Pancreas (tissue), 10 donors: ENCODE data around the gene MYO1E. TPM values are rescaled to one million over a fixed set of nuclear protein-coding genes. Genes with fewer than 3 reads are reported as not detected.
A peak's percentile ranks its signal among the peaks of the same experiment; 100 is the strongest.

Experiments used
- ATAC-seq, 4 donors: fragments of 200-7000 bp; cut with Tn5 transposase; one replicate each; pipeline versions ENCODE4 v1.8.0 to v1.9.1; 2020; ENCODE audit warnings: mild to moderate bottlenecking in 4 of 4, moderate library complexity in 4 of 4
- DNase-seq, 6 donors: peaks; one replicate each; pipeline ENCODE4 v3.0.0-alpha.2; 2020
- FAIRE-seq: peaks from 2 replicates; lab custom pipeline; 2012; peaks lifted over from hg19 to GRCh38; lab: Jason Lieb, UNC
- H3K27ac ChIP-seq, 4 donors: fragments of 200-600 bp; sonication (generic); 1 replicate in 3 of 4; 2 replicates in 1 of 4; pipeline versions ENCODE4 v1.5.0 to v1.8.0; 2020
- H3K27me3 ChIP-seq, 4 donors: fragments of 200-600 bp; one replicate each; pipeline ENCODE4 v1.8.0; 2021
- H3K36me3 ChIP-seq, 3 donors: fragments of 200-600 bp; sonication (generic) in 1 of 3; one replicate each; pipeline versions ENCODE4 v1.5.0 to v1.8.0; 2020 to 2021
- H3K4me1 ChIP-seq, 3 donors: fragments of 200-600 bp; one replicate each; pipeline ENCODE4 v1.8.0; 2021
- H3K4me3 ChIP-seq, 4 donors: fragments of 200-600 bp; sonication (generic) in 2 of 4; one replicate each; pipeline versions ENCODE4 v1.5.0 to v1.8.0; 2020 to 2021
- H3K9me3 ChIP-seq, 4 donors: fragments of 200-600 bp; one replicate each; pipeline ENCODE4 v1.8.0; 2021
- WGBS, 2 donors: extraction: QIAGEN DNeasy Blood & Tissue Kit; methylation state at CpG; one replicate each; pipeline ENCODE4 v1.1.7; 2013; 5-methylcytosine and 5-hydroxymethylcytosine counted together
- intact Hi-C, 3 donors: fragments of 100-400 bp; cut with DNase I; formaldehyde crosslinking; loops; one replicate each; pipeline versions ENCODE4 v1.11.1 to v1.14.2; 2022
- polyA plus RNA-seq, 2 donors: library from polyadenylated mRNA; stranded (reverse); fragments of 200-250 nt; gene quantifications; one replicate each; pipeline ENCODE4 v1.2.3, GENCODE V29; 2013
- total RNA-seq, 6 donors: library from RNA; stranded (reverse); fragmentation: NEBNext Ultra II Directional in 4 of 6; extraction: Animal tissue kit (Norgen Biotek cat#: 25700) in 4 of 6; gene quantifications; one replicate each; pipeline versions ENCODE4 v1.2.1 to v1.2.4, GENCODE V29; 2021 to 2023
- TF ChIP-seq, protein P1 (sequence below), 4 donors: fragments of 200-600 bp; sonication (generic) in 3 of 4; IDR thresholded peaks; one replicate each; pipeline versions ENCODE4 v1.5.0 to v1.8.0; 2021; ENCODE audit warnings: antibody characterized with exemption in 4 of 4
- donor health status: healthy with polysubstance abuse.
- donor health status: DM: no; HTN: no; CAD: no; lungs with moderate emphysema.
- donor health status: DM: no; HTN: no; CAD: no.
- donor health status: control.
- donor health status: control.
- donor health status: Bipolar disorder and iron deficiency.
- donor health status: DM: yes; HTN: yes; CAD: no.
- donor health status: DM: no; HTN: no; CAD: no.
- donor health status: DM: no; HTN: no; CAD: no.
- donor health status: DM: yes; HTN: yes; CAD: no.

MYO1E gene
- total and polyA plus RNA-seq, 8 donors, result 7.8 to 81.1 (median 25.6) TPM

DNA sequence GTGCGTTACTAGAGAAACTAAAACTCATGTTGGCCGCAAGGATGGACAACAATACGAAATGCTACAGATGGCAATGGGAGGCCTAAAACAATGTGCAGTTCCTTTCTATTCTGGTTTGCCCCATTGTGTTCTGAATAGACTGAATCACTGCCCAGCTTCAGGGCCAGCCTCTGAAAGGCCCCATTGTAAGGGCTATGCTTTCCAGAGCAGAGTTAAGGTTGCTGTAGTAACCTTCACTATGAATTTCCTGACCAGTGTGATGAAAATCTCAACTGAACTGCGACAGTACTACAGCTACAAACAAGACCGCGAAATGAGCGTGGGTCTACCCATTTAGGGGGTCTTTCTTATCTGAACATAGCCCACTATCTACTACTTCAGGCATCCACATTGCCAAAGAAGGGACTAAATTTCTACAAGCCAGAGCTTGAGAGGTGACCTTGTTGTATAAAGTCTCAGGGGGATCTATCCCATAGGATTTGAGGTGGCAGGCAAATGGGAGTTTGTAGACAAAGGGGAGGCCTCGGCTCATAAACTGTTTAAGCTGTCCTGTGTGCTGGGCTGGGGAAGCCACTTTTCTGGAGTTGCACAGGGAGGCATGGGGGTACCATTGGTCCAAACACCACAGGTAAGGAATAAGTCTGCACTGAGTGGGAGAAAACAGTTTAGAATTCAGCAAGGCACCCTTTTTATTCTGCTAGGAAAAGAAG, 80.1 kb downstream of the MYO1E start:
- intact Hi-C loops, result no loop called here
- peak in 1 of 6 donors; percentile 11 for DNase-seq
- peak in 3 of 4 donors; percentile 66 to 82 (median 81) for ATAC-seq
- Histone ChIP-seq H3K36me3 (no peaks in the 10 kb centered on the region), H3K4me3 (no peak overlapping the region), H3K27ac (peak overlapping the region in 2 of 4 donors; percentile 42 to 63), H3K27me3 (no peaks in the 10 kb centered on the region), H3K4me1 (peaks cover 0 to 6% (median 5%) of the 10 kb centered on the region in 3 donors), H3K9me3 (no peaks in the 10 kb centered on the region)
- FAIRE-seq, result no peak
- WGBS, 2 donors, result 66 to 69% methylated on average over 8 of the region's 8 CpGs
- TF ChIP-seq, protein P1, sequence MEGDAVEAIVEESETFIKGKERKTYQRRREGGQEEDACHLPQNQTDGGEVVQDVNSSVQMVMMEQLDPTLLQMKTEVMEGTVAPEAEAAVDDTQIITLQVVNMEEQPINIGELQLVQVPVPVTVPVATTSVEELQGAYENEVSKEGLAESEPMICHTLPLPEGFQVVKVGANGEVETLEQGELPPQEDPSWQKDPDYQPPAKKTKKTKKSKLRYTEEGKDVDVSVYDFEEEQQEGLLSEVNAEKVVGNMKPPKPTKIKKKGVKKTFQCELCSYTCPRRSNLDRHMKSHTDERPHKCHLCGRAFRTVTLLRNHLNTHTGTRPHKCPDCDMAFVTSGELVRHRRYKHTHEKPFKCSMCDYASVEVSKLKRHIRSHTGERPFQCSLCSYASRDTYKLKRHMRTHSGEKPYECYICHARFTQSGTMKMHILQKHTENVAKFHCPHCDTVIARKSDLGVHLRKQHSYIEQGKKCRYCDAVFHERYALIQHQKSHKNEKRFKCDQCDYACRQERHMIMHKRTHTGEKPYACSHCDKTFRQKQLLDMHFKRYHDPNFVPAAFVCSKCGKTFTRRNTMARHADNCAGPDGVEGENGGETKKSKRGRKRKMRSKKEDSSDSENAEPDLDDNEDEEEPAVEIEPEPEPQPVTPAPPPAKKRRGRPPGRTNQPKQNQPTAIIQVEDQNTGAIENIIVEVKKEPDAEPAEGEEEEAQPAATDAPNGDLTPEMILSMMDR (IDR thresholded peaks at IDR 0.05), result no peak

DNA sequence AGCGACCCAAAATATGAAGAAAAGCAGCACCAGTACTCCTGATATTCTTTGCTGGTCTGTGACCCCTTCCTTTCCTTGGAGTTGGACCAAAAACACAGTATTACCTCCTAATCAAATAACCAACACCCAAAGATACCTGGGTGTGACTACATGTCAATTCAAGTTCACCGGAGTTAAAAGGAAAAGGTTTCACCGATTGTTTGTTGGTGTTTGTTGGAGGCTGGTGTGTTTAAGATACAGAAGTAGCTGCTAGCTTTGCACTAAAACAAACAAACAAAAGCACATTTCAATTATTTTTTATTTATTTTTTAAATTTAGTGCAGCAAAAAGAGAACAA, 81.5 kb downstream of the MYO1E start:
- Histone ChIP-seq H3K4me1 (peaks cover 0 to 6% (median 5%) of the 10 kb centered on the region in 3 donors), H3K27me3 (no peaks in the 10 kb centered on the region), H3K9me3 (no peaks in the 10 kb centered on the region), H3K4me3 (no peak overlapping the region), H3K36me3 (no peaks in the 10 kb centered on the region), H3K27ac (no peak overlapping the region)
- ATAC-seq (no peak), FAIRE-seq (no peak), DNase-seq (no peak)
- WGBS, 2 donors, result 78 to 80% methylated on average over 3 of the region's 3 CpGs
- intact Hi-C loops, result no loop called here
- TF ChIP-seq, protein P1 (IDR thresholded peaks at IDR 0.05), result no peak

DNA sequence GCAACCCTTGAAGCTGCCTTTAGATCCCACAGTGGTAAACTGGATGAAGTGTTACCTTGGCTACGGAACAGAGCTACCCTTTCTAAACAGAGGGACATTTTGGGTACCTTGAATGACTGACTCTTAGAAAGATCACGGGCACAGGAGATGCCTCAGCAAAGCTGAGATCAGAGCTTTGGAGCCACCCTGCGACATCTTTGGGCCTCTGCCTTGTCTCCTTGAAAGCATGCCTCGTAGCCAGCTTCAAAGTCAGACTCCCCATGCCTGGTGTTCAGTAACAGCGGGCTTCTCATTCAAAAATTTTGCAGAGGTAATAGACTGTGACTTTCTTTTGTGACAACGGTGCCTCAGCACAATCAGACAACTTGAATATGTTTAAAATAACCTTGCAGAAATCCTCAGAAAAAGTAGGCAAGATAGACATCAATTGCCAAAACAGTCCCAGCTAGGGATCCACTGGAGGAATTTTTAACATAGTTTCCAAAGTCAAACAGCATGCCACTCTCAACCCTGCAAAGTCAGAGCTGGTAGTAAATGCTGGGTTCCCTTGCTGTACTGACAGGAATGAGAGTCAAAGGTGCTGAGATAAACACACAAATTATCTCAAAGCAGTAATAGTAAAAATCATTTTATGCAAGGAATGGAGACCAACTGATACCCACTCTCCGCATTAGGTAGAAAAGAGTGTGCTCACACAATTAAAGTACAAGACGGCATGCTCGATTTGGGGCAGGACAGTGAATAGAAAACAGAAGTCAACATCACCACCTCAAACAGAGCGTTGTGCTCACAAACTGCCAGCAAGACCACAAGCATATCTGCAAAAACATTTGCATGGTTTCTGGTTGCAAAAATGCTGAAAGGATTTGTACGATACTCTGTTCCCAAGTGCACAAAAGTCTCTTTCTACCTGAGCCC, 82.1 kb downstream of the MYO1E start:
- H3K36me3 ChIP-seq, result no peaks in the 10 kb centered on the region
- no peak for FAIRE-seq
- H3K4me3 ChIP-seq, result no peak overlapping the region
- H3K9me3 ChIP-seq, result no peaks in the 10 kb centered on the region
- no peak for ATAC-seq
- no peak for DNase-seq
- no peak overlapping the region for H3K27ac ChIP-seq
- peaks cover 0 to 6% (median 5%) of the 10 kb centered on the region in 3 donors for H3K4me1 ChIP-seq
- no peaks in the 10 kb centered on the region for H3K27me3 ChIP-seq
- TF ChIP-seq, protein P1 (IDR thresholded peaks at IDR 0.05), result no peak
- intact Hi-C loops, result no loop called here
- 83 to 91% methylated on average over 11 of the region's 11 CpGs for WGBS, 2 donors

DNA sequence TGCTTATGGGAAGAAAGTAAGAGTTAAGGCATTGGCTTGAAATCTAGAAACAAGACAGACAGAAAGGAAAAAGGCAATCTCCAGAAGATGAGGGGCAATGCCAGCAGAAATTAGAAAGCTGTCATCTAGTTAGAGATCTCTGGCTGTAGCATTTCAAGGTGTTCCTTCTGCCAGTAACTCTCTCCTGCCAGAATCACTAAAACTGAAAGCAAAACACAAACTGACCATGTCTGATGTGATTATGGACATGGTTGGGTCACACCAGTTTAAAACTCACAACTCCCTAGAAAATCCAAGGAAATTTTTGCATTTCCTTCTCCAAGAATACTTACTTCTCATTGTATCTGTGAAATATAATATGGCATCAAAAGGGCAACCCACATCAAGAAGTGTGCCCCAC, 83.1 kb downstream of the MYO1E start:
- TF ChIP-seq, protein P1 (IDR thresholded peaks at IDR 0.05), result no peak
- no peak overlapping the region for H3K27ac ChIP-seq
- no peak overlapping the region for H3K4me3 ChIP-seq
- FAIRE-seq, result no peak
- no peak for ATAC-seq
- peaks cover 0 to 5% (median 3%) of the 10 kb centered on the region in 3 donors for H3K4me1 ChIP-seq
- H3K36me3 ChIP-seq, result no peaks in the 10 kb centered on the region
- H3K27me3 ChIP-seq, result no peaks in the 10 kb centered on the region
- no peak for DNase-seq
- intact Hi-C loops, result no loop called here
- H3K9me3 ChIP-seq, result no peaks in the 10 kb centered on the region
